Hippocampal formation (tissue), 2 donors: Measurements from ENCODE around the gene CDNF.

Source experiments
- DNase-seq, 2 donors: peaks; one replicate each; lab custom pipeline; 2025; lab: John Stamatoyannopoulos, UW

Gene CDNF

DNA sequence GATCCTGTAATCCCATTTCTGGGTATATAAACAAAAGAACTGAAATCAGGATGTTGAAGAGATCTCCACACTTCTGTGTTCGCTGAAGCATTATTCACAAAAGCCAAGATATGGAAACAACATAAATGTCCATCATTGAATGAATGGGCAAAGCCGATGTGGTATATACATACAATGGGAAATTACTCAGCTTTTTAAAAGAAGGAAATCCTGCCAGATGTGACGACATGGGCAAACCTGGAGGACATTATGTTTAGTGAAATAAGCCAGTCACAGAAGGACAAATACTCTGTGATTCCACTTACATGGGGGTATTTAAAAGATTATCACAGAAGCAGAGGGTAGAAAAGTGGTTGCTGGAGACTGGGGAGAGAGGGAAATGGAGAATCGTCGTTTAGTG is 39.2 kb downstream of the CDNF start:
- DNase-seq: no peak

DNA sequence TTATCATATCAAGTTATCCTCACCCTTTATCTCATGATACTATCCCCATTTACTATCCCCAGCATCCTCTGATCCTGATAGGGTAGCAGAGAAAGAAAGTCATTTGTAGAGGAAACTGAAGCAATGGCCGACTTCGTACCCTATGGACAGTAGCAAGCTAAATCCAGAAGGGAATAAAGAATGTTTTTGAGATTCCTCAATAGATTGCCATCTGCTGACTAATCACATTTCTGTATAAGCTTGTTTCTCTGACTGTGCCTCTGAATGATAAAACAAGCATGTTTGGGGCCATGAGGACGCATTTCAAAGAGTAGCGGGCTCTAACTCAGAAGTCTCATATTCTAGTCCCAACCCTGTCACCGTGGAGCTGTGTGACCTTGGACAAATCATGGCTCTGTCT is 49.9 kb downstream of the CDNF start:
- no peak for DNase-seq

DNA sequence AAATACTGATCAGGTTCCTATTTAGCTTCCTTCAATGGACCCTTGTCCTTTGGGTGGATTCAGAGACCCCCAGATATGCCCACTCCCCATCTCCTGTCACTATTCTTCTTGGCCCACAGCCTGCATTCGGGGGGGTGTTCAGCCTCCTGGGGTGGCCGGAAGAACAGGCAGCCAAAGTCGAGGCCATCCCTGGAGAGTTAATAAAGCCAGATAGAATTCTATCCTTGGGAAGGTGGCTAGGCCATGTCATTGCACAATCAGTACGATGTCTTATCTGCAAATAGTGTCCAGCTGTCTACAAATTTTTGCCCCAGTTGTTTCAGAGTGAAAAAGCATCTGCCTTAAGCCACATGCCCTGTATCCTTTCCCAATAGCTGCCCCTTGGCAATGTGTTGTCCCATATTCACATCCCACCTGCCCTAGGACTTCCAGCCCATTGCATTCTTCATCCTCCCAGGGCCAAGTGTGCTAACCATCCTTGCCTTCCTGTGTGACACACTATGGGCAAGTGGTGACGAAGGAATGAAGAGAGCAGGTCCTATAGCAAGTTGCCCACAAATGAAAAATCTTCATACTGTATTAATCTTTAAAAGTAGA is 53.3 kb downstream of the CDNF start:
- DNase-seq: no peak

- no peak for DNase-seq
These were observed 55.0 kb downstream of the CDNF start for GRCh38 chr10:14782691-14783363.

- DNase-seq: no peak
These were observed 56.1 kb downstream of the CDNF start for GRCh38 chr10:14781763-14782162.

- DNase-seq: no peak
These were observed 58.7 kb downstream of the CDNF start for GRCh38 chr10:14779001-14779651.

DNA sequence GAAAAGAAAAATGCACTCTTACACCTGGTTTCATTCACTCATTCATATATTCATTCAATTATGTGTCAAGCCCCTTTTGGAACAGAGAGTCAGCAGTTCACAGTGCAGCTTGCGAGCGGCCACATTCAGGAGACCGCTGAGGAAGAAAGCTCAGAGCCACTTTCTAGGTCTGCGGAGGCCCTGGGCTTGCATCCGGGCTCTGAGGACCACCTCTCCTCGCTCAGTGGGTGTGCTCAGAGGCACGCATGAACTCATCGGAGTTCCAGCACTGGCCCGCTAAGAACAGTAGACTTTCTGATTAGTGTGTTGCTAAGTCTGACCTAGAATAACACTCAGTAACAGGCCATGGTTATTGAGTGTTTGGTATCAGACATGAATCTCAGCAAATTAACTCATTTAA is 61.3 kb downstream of the CDNF start:
- no peak for DNase-seq

DNA sequence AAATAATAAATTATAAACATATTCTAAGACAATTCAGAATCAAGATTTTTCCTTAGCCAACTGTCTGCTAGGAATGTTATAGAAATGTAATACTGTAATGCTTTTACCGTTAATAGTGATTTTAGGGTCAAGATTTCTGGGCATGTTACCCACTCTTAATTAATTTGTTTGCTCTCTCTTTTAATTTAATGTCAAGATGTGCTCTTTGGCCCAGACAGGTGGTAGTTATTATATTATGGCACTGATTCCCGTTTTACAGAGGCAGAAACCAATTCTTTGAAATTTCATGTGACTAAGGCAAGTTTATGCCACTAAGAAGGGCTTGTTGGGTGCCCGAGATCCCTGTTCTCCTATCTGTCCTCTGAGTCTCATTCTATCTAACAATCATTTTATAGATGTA is 62.2 kb downstream of the CDNF start:
- DNase-seq: no peak

DNA sequence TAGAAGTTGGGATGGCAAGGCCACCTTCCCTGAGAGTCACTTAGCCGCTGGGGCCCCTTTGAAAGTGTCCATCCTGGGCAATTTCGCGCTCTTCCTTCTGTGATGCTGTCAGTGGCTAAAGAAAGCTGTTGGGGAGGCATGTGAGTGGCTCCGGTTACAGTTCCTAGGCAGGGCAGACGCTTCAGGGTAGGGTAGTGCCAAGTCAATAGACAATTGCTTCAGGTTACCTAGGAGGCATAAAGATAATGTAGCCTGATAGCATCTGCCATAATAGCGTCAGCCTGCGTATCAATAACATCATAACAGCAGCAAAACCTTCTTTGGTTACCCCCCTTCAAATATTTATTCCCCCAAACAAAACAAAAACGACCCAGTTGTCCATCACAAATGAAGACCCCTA is 63.0 kb downstream of the CDNF start, which contains the start of gene FAM107B:
Gene FAM107B, minus strand, starts transcription at position 101 of the 400 bp plus-strand sequence. CDS start 234 bp downstream, outside the sequence.
- no peak for DNase-seq

DNA sequence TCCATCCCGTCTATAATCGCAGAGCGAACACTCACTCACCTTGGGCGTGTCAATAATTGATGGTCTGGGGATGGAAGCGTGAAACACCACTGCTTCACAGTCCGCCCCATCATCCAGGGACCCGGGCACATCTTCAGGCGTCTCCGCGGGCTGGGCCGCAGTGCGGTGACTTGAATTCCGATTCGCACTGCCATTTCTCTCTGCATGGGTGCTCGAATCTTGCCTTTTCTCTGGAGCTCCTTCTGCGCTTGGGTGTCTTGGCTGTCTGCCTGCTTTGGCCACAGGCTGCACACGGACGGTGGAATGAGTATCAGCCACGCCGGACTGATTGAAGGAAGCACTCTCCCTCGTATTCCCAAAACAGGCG is 63.6 kb downstream of the CDNF start:
- DNase-seq: no peak

DNA sequence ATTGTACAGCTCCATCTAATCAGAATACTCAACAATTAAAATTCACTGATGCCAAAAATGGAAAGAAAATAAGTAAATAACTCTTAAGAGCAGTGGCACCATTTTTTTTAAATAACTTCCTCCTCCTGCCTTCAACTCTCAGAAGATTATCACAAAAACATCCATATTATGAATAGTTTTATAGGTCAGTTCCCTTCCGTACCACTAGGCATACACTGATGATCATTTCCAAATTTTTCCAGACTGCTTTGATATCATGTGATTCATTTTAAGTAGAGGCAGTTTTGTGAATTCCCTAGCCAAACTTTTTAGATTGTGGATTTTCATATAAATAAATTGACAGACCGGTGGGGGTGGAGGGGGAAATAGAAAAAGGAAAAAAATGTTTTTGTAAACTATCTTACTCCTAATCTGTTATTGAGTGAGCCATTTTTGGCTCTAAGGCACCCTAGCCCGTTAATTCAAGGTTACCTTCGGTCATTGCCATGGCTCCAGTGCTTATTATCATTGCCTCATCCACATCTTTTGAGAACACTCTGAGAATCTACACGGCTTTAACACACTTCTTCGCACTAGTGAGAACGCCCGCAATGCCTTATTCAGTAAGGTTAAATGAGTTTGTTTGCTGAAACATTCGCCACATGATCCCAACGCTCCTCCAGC is 64.2 kb downstream of the CDNF start:
- no peak for DNase-seq

DNA sequence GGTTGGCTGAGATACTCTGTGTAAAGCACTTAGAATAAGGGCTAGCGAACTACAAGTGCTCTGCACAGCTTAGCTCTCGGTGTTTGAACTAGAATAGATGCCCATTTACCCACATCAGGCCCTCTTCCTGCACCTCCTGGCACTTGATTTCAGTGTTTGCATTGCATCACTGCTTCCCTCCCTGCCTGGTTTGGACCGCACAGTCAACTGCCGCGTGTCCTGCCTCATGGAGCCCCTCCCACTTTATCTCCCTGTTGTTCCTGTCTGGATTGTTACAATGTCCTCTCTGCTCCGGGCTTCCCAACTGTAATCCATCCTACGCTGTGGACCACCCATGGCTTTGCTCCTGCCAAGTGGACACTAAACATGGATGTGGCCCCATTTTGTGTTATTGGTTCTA is 65.4 kb downstream of the CDNF start:
- DNase-seq: no peak

GRCh38 chr10:14770927-14771326 is 66.9 kb downstream of the CDNF start:
- no peak for DNase-seq
